Stimulated activated CD4-positive, alpha-beta T cell treated with anti-CD3 and anti-CD28 coated beads, Interleukin-1b, Interleukin-23, amount 100 ng/mL, for 24 hours (primary cell): ENCODE data around the gene VDAC1.
A peak's percentile ranks its signal among the peaks of the same experiment; 100 is the strongest.
"Not testable (repeated sequence)": the region's sequence is repeated elsewhere in the genome, so short reads cannot be mapped to it uniquely, and the experiment has no call there.

Experiments
- DNase-seq, 4 experiments: peaks; one replicate each; pipeline ENCODE4 v3.0.0-alpha.2; 2020; ENCODE audit warnings: low read depth in 4 of 4, low spot score in 1 of 4

VDAC1 gene, protein sequence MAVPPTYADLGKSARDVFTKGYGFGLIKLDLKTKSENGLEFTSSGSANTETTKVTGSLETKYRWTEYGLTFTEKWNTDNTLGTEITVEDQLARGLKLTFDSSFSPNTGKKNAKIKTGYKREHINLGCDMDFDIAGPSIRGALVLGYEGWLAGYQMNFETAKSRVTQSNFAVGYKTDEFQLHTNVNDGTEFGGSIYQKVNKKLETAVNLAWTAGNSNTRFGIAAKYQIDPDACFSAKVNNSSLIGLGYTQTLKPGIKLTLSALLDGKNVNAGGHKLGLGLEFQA

DNA sequence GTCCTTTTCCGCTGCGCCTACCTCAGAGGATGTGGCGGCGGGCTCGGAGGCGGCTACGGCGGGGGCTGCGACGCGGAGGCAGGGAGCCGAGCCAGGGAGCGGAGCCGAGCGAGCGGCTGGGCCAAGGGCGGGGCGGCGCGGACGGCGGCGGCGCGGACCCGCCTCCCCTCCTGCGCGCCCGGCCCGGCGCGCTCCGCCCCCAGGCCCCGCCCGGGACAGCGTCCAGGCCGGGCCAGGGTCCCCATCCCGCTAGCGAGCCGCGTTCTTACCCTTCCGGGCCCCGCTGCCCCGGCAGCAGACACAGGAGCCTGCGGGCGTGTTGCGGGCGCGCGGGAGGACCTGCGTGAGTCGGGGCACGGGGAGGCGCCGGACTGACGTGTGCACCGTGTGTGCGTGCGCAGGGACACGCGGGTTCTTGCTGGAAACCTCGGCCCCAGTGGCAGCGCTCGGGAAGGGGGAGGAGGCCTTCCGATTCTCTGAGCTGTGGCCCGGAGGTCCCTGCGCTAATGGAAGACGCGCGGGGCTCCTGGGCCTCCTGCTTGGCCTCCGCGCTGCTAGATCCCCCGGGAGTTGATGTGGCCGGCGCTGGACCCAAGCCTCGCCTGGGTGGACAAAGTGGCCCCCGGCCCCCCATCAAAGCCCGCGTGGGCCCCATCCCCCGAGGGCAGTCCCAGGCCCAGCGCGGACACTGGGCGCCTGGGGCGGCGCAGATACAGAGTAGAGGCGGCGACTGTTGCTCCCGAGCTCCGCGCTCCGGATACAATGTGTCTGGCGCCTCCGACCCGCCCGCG, at the start of gene VDAC1:
VDAC1 (minus strand) TSS at position 350 of the 791 bp plus-strand sequence. CDS start 11,963 bp downstream, outside the sequence.
- peak; percentile 51 to 74 (median 57) for DNase-seq

GRCh38 chr5:134053840-134054338, 49.1 kb upstream of the VDAC1 start:
- no peak for DNase-seq

GRCh38 chr5:134053314-134053839, 48.6 kb upstream of the VDAC1 start:
- DNase-seq = no peak

GRCh38 chr5:134051305-134051704, 46.5 kb upstream of the VDAC1 start:
- DNase-seq = no peak

- no peak for DNase-seq
Observed at GRCh38 chr5:134048864-134049263, 44.1 kb upstream of the VDAC1 start.

DNA sequence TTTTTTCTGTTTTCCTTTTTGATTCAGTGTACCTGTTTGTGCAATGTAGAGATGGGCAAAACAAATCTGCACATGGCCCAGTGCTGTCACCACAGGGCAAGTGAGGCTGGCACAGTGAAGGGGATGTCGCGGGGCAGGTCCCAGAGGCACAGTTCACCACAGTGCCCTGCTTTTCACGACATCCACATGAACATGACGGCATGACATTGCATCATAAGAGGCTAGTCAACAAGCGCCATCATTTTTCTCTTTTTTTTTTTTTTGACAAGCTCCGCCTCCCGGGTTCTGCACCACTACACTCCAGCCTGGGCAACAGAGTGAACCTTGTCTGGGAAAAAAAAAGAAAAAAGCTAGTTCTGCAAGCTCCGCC, 42.9 kb upstream of the VDAC1 start:
- DNase-seq = no peak

DNA sequence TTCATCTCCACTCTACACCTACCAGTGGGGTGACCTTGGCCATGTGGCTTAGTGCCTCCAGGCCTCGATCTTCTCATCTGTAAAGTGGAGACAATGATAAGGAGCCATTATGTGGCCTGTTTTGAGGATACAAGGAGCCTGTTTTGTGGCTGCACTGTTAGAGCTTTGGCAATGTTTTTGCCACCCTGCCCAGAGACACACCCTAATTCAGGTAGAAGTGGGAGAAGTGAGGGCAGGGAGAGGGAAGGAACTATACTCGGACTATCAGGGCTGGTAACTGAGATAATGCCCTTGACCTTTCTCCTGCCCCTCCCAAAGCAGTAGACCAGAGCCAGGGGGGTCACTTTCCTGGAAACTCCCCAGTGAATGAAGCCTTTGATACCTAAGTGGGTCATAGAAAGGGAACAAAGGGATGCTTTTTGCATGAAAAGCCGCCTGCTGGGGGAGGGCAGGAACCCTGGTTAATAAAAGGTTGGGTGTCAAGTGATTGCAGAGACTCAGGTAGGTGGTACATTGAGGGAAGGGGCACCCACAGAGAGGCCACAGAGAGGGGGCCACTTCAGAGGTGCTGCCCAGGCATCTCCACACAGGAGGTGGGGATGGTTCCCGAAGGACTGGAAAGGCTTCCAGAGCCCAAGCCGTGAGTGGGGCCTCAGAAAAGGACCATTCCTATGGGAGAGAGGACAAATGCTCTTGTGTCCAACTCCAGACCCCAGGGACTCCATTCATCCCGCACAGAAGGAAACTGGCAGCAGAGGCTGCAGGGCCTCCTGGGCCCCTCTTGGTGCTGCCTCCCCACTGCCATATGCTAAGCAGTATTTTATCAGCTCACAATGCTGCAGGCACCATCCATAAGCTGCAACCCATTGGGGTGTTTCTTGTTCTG, 42.3 kb upstream of the VDAC1 start:
- DNase-seq = no peak

- DNase-seq = no peak
Observed at GRCh38 chr5:134046330-134046729, 41.6 kb upstream of the VDAC1 start.

- no peak for DNase-seq
Observed at GRCh38 chr5:134043793-134044792, 39.3 kb upstream of the VDAC1 start.

DNA sequence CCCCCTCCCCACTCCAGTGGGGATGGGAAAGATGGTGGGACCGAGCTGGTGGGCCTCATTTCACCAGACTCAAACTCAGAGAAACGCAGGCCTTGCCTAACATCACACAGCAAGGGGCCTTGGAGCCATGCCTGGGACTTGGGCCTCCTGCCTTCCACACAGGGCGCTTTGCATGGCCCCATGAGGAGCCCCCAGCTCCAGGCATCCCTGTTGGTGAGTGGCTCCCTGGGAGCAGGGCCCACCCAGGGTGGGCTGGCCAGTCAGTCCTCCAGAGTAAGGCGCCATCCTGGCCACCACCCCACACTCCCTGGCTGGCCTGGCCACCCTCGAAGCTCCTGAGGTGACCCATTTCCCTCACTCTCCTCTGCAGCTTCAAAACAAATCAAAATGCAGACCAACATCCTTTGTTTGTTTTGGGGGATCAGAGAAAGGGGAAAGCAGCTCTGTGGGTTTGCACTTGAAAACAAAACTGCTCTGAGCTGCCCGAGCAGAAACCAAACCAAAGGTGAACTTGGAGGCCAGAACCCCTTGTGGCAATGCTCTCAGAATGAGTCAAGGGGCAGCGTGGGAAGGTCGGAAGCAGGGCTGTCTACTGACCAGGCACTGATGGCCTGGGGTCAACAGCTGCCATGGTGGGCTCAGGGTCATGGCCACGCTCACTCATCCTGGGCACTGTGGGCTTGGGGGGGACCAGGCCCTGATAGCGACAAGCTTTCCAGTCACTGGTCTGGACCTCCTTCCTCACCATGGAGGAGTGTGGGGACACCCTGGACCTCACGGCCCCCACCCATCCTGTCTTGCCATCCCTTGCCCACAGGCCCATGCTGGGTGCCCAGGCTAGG, 37.0 kb upstream of the VDAC1 start:
- DNase-seq = no peak

DNA sequence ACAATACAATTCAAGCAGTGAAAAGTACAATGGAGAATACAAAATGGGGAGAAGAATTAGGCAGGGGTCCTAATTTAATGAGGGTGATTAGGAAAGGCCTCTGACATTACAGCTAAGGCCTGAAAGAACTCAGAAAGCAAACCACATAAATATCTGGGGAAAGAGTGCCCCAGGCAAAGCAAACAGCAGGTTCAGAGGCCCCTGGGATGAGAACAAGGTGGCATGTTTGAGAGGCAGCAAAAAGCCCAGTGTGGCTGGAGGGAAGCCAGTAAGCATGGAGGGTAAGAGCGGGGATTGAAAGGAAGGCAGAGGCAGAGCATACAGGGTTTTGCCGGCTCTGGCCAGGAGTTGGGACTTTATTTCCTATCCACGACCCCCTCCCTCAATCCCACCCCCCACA, 33.4 kb upstream of the VDAC1 start:
- no peak for DNase-seq

- no peak for DNase-seq
Observed at GRCh38 chr5:134037160-134037559, 32.4 kb upstream of the VDAC1 start.

DNA sequence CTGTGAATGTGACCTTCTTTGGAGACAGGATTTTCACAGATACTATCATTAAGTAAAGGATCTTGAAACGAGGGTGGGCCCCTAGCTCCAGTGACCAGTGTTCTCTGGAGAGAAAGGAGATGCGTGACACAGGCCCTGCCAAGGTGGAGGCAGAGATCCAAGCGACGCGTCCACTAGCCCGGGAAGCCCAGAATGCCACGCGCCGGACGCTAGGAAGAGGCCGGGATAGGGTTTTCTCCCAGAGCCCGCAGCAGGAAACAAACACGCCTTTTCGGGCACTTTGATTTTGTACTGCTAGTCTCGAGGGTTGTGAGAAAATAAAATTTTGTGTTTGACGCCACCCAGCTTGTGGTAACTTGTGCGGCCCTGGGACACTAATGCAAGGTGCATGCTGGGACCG, 29.6 kb upstream of the VDAC1 start:
- DNase-seq = no peak

DNA sequence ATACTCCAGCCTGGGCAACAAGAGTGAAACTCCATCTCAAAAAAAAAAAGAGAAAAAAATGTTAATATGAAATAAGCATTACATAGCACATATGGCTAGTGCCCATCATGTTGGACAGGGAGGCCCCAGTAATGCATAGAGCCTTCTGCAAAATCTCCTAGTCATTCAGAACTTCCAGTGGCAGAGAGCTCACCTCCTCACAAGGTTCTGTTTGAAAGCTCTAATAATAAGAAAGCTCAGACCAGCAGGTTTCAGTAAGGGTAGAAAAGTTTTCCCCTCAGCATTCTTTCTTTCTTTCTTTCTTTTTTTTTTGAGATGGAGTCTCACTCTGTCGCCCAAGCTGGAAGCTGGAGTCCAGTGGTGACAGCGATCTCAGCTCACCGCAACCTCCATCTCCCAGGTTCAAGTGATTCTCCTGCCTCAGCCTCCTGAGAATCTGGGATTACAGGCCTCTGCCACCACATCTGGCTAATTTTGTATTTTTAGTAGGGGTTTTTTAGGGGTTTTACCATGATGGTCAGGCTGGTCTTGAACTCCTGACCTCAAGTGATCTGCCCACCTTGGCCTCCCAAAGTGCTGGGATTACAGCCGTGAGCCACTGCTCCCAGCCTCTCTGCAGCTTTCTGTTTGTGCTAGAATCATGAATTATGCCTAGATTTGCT, 25.7 kb upstream of the VDAC1 start:
- DNase-seq = not testable (repeated sequence)

- no peak for DNase-seq
Observed at GRCh38 chr5:134029156-134029555, 24.4 kb upstream of the VDAC1 start.

GRCh38 chr5:134028496-134028895, 23.7 kb upstream of the VDAC1 start:
- DNase-seq = no peak

GRCh38 chr5:134027288-134027615, 22.5 kb upstream of the VDAC1 start:
- DNase-seq = no peak

- DNase-seq = peak in 2 of 4 experiments; percentile 25 to 29
Observed at GRCh38 chr5:134026521-134027287, 21.9 kb upstream of the VDAC1 start.
